Measurements from ENCODE around the gene TNS2.

DNA sequence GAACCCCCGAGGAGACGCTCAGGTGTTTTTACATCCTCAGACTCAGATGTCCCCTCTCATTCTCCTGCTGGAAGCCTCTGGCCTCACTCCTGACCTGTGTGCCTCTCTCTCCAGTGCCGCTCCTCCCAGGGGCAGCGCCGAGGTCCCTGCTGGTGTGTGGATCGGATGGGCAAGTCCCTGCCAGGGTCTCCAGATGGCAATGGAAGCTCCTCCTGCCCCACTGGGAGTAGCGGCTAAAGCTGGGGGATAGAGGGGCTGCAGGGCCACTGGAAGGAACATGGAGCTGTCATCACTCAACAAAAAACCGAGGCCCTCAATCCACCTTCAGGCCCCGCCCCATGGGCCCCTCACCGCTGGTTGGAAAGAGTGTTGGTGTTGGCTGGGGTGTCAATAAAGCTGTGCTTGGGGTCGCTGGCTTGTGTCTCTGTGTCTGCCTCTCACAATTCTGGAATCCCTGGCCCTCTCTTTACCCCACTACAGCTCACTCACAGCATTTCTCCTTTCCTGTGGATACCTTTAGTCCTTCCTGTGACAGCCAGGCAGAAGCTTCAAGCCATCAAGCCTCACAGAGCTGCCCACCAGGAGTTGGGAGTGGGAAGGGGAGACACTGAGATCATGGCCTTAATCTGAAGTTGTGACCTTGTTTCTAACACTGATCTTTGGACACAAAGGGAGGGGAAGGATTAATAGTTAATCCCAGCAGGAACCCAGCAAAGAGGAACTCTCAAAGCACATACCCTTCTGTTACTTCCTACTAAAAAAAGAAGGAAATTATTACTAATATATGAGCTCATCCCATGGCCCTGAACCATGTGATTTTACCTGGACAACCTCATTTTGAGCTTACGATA is 52.3 kb downstream of the TNS2 start:
- TF ChIP-seq, protein P1, sequence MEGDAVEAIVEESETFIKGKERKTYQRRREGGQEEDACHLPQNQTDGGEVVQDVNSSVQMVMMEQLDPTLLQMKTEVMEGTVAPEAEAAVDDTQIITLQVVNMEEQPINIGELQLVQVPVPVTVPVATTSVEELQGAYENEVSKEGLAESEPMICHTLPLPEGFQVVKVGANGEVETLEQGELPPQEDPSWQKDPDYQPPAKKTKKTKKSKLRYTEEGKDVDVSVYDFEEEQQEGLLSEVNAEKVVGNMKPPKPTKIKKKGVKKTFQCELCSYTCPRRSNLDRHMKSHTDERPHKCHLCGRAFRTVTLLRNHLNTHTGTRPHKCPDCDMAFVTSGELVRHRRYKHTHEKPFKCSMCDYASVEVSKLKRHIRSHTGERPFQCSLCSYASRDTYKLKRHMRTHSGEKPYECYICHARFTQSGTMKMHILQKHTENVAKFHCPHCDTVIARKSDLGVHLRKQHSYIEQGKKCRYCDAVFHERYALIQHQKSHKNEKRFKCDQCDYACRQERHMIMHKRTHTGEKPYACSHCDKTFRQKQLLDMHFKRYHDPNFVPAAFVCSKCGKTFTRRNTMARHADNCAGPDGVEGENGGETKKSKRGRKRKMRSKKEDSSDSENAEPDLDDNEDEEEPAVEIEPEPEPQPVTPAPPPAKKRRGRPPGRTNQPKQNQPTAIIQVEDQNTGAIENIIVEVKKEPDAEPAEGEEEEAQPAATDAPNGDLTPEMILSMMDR (IDR thresholded peaks at IDR 0.05): no peak
- no peak for TF ChIP-seq POLR2A (IDR thresholded peaks at IDR 0.05)

All from heart left ventricle (tissue), 13 donors.